WERI-Rb-1 (cell line): ENCODE data around the gene KLK12.

Source experiments
- DNase-seq: peaks from one replicate; pipeline ENCODE4 v3.0.0-alpha.2; 2020
- H3K27ac ChIP-seq: fragments of 250-450 bp; sonication (Bioruptor Pico); 2 replicates; pipeline ENCODE4 v1.5.1; 2020; ENCODE audit warnings: mild to moderate bottlenecking, moderate library complexity
- H3K27me3 ChIP-seq: fragments of 250-450 bp; sonication (Bioruptor Pico); 2 replicates; pipeline ENCODE4 v1.5.1; 2021; ENCODE audit warnings: mild to moderate bottlenecking, low read depth, moderate library complexity; ENCODE audit not compliant: insufficient read depth, severe bottlenecking
- H3K36me3 ChIP-seq: fragments of 250-450 bp; sonication (Bioruptor Pico); 2 replicates; pipeline ENCODE4 v1.5.1; 2020; ENCODE audit warnings: mild to moderate bottlenecking, moderate library complexity
- H3K4me3 ChIP-seq: 2 replicates; pipeline ENCODE4 v1.5.1; 2011; ENCODE audit warnings: low read depth, mild to moderate bottlenecking, control low read depth, low read length
- H3K9me3 ChIP-seq: fragments of 250-450 bp; sonication (Bioruptor Pico); 2 replicates; pipeline ENCODE4 v1.5.1; 2021; ENCODE audit warnings: mild to moderate bottlenecking, moderate library complexity; ENCODE audit not compliant: severe bottlenecking
- TF ChIP-seq, protein P1 (sequence below): IDR thresholded peaks from 2 replicates; pipeline ENCODE4 v1.5.1; 2011; ENCODE audit warnings: low read depth, mild to moderate bottlenecking, control low read depth, inconsistent platforms, low read length

Gene KLK12

DNA sequence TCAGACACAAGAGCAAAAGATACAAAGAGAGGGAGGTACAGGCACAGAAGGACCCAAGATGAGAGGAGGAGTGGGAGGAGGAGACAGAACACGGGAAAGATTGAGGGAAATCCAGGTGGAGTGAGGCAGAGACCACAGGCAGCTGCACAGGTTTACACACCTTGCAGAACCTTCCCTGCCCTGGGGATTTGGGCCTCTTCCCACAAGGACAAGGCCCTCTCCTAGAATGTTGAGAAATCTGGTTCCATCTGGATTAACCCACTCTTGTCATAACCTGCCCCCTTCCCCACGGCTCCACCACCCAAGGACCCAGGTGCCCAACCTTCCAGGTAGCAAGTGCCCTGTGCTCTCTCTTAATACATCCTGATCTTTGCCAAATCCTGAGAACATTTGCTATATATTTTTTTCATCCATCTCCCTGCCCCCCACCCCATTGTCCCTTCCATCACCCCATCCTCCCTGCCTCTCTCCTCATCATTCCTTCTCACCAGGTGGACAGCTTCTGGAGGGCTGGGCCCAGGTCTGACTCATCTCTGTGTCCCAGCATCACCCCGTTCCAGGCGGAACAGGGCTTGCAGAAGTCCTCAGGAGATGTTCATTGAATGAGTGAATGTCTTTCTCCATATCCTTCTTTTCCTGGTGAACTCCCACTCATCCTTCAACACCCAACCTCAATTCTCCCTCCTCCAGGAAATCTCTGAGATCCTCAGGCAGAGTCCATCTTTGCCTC, 24.6 kb downstream of the KLK12 start:
- no peak overlapping the region for H3K4me3 ChIP-seq
- no peak overlapping the region for H3K27ac ChIP-seq
- H3K27me3 ChIP-seq: peaks cover 94% of the 10 kb centered on the region
- TF ChIP-seq, protein P1, sequence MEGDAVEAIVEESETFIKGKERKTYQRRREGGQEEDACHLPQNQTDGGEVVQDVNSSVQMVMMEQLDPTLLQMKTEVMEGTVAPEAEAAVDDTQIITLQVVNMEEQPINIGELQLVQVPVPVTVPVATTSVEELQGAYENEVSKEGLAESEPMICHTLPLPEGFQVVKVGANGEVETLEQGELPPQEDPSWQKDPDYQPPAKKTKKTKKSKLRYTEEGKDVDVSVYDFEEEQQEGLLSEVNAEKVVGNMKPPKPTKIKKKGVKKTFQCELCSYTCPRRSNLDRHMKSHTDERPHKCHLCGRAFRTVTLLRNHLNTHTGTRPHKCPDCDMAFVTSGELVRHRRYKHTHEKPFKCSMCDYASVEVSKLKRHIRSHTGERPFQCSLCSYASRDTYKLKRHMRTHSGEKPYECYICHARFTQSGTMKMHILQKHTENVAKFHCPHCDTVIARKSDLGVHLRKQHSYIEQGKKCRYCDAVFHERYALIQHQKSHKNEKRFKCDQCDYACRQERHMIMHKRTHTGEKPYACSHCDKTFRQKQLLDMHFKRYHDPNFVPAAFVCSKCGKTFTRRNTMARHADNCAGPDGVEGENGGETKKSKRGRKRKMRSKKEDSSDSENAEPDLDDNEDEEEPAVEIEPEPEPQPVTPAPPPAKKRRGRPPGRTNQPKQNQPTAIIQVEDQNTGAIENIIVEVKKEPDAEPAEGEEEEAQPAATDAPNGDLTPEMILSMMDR: no peak
- no peaks in the 10 kb centered on the region for H3K9me3 ChIP-seq
- no peaks in the 10 kb centered on the region for H3K36me3 ChIP-seq
- DNase-seq: no peak

DNA sequence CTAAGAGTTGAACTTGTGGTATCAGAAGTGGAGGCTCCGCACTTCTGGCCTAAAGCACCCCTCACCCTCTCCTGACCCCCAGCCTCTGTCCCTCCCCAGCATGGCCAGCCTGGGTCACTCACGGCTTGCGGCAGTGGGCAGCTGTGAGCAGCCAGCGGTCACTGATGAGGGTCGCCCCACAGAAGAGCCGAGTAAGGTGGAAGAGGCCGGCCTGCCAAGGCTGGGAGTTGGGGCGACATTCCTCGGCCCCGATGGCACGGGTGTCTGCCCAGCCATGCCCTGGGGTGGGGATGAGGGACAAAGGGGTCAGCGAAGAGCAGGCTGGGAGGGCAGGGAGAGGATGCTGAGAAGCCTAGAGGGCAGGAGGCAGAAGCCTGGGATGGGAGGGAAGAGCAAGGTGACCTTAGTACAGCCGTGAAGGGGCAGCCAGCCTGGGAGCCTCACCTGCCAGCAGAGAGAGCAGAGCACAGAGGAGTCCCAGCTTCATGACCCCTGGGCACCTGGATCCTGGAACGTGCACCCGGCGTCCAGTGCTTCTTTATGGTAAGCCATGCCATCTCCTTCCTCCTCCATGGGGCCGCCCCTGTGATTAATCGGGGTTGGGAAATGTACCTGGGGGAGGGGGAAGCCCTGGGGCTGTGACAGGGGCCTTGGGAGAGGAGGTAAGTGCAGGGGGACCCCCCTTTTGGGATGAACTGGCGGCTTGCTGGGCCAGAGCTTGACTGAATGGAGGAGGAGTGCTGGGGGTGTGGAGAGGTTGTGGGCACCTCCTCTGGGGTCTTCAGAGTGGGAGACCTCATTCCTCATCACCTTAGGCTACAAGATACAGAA, 25.5 kb downstream of the KLK12 start:
- no peak overlapping the region for H3K4me3 ChIP-seq
- peaks cover 94% of the 10 kb centered on the region for H3K27me3 ChIP-seq
- no peak for DNase-seq
- no peaks in the 10 kb centered on the region for H3K9me3 ChIP-seq
- TF ChIP-seq, protein P1: no peak
- H3K27ac ChIP-seq: no peak overlapping the region
- no peaks in the 10 kb centered on the region for H3K36me3 ChIP-seq

DNA sequence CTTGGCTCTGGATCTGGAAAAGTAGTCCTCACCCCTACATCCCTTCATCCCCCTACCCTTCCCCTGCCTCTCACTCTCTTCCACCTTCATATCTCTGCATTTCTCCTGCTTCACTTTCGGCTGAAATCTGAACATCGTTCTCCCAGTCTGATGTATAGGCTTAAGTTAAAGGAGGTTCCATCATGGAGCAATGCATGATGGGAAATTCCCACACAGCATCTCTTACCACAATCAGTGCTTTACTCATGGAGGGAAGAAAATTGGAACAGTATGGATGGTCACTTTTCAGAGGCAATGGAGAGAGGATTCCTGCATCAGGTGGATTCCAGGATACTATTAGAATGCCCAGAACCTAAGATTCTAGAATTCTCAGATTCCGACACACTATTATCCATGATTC, 27.3 kb downstream of the KLK12 start:
- Histone ChIP-seq H3K9me3 (no peaks in the 10 kb centered on the region), H3K4me3 (no peak overlapping the region), H3K36me3 (no peaks in the 10 kb centered on the region), H3K27me3 (peaks cover 91% of the 10 kb centered on the region), H3K27ac (no peak overlapping the region)
- no peak for DNase-seq
- TF ChIP-seq, protein P1: no peak

DNA sequence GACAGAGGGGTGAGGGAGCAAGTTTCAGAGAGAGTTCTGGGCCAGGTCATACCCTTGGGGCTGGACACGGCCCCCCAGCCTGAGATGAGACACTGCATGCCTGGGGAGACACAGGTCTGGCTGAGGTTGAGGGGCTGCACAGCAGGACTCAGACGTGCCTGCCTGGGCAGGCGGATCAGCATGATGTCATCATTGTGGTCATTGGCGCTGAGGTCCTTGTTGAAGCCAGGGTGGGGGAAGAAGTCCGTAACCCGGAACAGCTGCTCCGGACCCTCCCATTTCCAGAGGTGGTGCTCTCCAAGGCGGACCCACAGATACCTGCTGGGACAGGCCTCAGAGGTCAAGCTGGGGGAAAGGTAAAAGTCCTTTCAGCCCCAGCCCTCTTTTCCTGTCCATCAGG, 28.4 kb downstream of the KLK12 start:
- no peak overlapping the region for H3K4me3 ChIP-seq
- no peak for DNase-seq
- no peaks in the 10 kb centered on the region for H3K36me3 ChIP-seq
- peaks cover 93% of the 10 kb centered on the region for H3K27me3 ChIP-seq
- TF ChIP-seq, protein P1: no peak
- H3K27ac ChIP-seq: no peak overlapping the region
- H3K9me3 ChIP-seq: no peaks in the 10 kb centered on the region

DNA sequence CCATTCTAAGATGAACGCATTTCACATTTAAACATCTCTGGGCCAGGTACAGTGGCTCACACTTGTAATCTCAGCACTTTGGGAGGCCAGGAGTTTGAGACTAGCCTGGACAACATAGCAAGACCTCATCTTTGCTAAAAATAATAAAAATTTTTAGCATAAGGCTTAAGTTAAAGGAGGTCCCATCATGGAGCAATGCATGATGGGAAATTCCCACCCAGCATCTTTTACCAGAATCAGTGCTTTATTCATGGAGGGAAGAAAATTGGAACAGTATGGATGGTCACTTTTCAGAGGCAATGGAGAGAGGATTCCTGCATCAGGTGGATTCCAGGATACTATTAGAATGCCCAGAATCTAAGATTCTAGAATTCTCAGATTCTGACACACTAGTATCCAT, 29.6 kb downstream of the KLK12 start:
- TF ChIP-seq, protein P1: no peak
- H3K27ac ChIP-seq: no peak overlapping the region

More for the DNA sequence above, 29.6 kb downstream of the KLK12 start:
- Histone ChIP-seq H3K9me3 (no peaks in the 10 kb centered on the region), H3K36me3 (no peaks in the 10 kb centered on the region), H3K27me3 (peaks cover 93% of the 10 kb centered on the region), H3K4me3 (no peak overlapping the region)
- no peak for DNase-seq
